Measurements from ENCODE around the gene MCC.

Gene MCC

GRCh38 chr5:113264046-113264445 is 224.2 kb downstream of the MCC start:
- in situ Hi-C loops (cut with HindIII; ENCODE audit: low sequenced_read_pairs): no loop called here
- DNase-seq (ENCODE audit: low read depth): no peak
- no peak for TF ChIP-seq CTCF (IDR thresholded peaks at IDR 0.05; ENCODE audit: low read depth, low read length, missing control alignments)
- H3K4me3 ChIP-seq (ENCODE audit: low read depth, low read length): no peak overlapping the region

GRCh38 chr5:113263545-113263944 is 224.7 kb downstream of the MCC start:
- DNase-seq (ENCODE audit: low read depth): no peak
- no peak for TF ChIP-seq CTCF (IDR thresholded peaks at IDR 0.05; ENCODE audit: low read depth, low read length, missing control alignments)
- H3K4me3 ChIP-seq (ENCODE audit: low read depth, low read length): no peak overlapping the region
- in situ Hi-C loops (cut with HindIII; ENCODE audit: low sequenced_read_pairs): no loop called here

GRCh38 chr5:113262674-113263073 is 225.6 kb downstream of the MCC start:
- DNase-seq (ENCODE audit: low read depth): no peak
- no peak overlapping the region for H3K4me3 ChIP-seq (ENCODE audit: low read depth, low read length)
- in situ Hi-C loops (cut with HindIII; ENCODE audit: low sequenced_read_pairs): no loop called here

GRCh38 chr5:113259034-113259433 is 229.2 kb downstream of the MCC start:
- in situ Hi-C loops (cut with HindIII; ENCODE audit: low sequenced_read_pairs): no loop called here

More at GRCh38 chr5:113262674-113263073, 225.6 kb downstream of the MCC start:
- no peak for TF ChIP-seq CTCF (IDR thresholded peaks at IDR 0.05; ENCODE audit: low read depth, low read length, missing control alignments)

GRCh38 chr5:113257545-113257944 is 230.7 kb downstream of the MCC start:
- TF ChIP-seq CTCF (IDR thresholded peaks at IDR 0.05; ENCODE audit: low read depth, low read length, missing control alignments): no peak
- DNase-seq (ENCODE audit: low read depth): no peak
- H3K4me3 ChIP-seq (ENCODE audit: low read depth, low read length): no peak overlapping the region
- in situ Hi-C loops (cut with HindIII; ENCODE audit: low sequenced_read_pairs): no loop called here

More at GRCh38 chr5:113259034-113259433, 229.2 kb downstream of the MCC start:
- TF ChIP-seq CTCF (IDR thresholded peaks at IDR 0.05; ENCODE audit: low read depth, low read length, missing control alignments): no peak
- H3K4me3 ChIP-seq (ENCODE audit: low read depth, low read length): no peak overlapping the region
- DNase-seq (ENCODE audit: low read depth): no peak

- no peak for DNase-seq (ENCODE audit: low read depth)
- no peak for TF ChIP-seq CTCF (IDR thresholded peaks at IDR 0.05; ENCODE audit: low read depth, low read length, missing control alignments)
- H3K4me3 ChIP-seq (ENCODE audit: low read depth, low read length): no peak overlapping the region
- in situ Hi-C loops (cut with HindIII; ENCODE audit: low sequenced_read_pairs): no loop called here
Measured at GRCh38 chr5:113256671-113257452, 231.4 kb downstream of the MCC start.

All from astrocyte of the cerebellum (primary cell).